GM18502 (cell line): ENCODE data around the gene DNTTIP2.
"Not testable (repeated sequence)": the region's sequence is repeated elsewhere in the genome, so short reads cannot be mapped to it uniquely, and the experiment has no call there.

ENCODE experiments used
- ATAC-seq: cut with Tn5 transposase; IDR thresholded peaks from one replicate; pipeline ENCODE4 v1.9.1; 2021; ENCODE audit warnings: mild to moderate bottlenecking; ENCODE audit not compliant: unreplicated experiment, poor library complexity

The DNTTIP2 gene

DNA sequence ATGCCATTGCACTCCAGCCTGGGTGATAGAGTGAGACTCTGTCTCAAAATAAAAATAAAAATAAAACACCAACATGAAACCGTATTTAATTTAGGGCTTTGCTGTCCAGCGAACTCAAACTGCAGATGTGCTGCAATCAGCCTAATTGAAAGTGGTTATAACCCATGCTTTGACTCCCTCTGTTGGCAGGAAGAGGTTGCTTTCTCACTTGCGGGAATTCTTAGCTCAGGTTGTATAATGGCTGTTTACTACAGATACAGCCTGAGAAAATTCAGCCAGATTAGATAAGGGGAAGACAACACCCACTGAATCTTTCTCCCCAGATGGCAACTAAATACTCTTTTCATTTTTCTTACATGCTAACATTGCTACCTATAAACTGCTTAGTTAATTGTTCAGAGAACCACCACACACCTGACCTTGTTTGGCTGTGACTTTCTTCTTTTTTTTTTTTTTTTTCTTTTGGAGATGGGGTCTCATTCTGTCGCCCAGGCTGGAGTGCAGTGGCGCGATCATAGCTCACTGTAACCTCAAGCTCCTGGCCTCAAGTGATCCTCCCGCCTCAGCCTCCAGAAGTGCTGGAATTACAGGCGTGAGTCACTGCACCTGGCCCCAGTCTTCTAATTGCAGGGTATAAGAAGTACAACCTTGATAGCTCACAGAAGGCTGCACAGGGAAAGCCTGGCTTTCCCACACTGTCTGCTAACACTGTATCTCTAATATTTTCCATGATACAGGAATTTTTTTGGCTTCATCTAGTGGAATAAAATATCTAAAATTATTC is 34.6 kb downstream of the DNTTIP2 start:
- ATAC-seq: no peak

DNA sequence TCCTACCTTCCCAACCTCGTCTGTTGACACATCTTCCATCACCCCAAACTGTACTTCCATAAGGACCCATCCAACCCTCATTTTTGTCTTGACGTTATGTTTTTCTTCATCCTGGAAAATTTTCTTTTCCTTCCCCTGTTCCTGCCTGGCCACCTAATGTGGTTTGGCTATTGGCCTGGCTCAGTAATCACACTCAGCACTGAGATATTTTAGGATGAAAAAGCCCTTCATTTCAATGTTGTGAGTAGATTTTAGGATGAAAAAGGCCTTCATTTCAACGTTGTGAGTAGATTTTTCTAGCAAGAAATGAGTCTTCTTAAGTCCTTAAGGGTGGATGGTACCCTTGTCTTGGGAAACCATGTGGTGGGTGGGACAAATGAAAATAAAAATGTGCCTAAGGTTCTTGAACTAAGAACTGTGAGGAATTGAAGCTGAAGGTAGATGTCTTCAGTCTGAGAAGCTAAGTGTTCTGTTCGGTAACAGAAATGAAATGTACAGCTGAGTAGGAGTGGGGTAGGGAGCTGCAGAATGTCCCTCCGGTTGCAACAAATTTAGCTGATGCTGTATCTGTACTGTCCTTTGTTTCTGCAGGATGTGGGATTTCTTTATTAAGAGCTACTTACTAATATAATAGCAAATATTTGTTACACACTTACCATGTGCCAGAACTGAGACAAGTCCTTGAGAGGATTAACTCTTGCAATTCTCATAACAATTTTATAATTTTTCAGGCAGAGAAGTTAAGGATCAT is 36.1 kb downstream of the DNTTIP2 start:
- no peak for ATAC-seq

- ATAC-seq: no peak
These were observed 37.2 kb downstream of the DNTTIP2 start for GRCh38 chr1:93841771-93842170.

DNA sequence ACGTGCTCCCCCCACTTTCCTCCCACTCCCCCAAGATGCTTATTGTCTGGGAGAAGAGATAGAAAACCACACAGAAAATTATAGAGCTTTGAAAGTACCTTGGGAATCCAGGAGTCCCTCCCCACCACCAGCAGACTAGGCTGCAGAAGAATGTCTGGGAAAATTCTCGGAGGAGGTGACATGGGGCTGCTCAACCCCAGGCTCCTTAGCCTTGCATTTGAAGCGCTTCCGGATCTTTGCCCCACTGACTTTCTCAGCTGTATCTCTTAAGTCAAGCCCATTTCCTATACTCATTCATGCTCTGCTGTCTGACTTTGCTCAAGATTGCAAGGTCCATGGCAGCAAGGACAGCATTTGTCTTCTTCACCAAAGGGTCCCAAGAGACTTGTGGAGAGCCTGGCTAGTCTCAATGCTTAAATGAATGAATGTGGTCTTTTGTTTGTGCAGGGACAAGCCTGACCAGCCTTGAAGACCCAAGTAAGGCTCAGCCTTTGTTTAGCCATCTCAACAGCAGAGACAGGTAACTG is 38.0 kb downstream of the DNTTIP2 start:
- no peak for ATAC-seq

DNA sequence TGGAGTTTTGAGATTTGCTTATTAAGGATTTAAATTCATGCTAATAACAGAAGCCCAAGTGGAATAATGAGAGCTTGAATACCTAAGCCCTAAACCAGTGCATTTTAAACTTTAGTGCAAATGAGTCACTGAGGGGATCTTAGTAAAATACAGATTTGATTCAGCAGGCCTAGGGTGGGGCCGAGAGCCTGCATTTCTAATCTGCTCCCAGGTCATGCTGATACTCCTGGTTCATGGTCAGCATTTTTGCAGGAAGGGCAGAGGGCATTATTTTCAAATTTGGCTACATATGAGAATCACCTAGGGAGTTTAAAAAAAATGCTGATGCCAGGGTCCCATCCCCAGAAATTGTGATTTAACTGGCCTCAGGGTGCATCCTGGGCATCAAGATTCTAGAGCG is 39.3 kb downstream of the DNTTIP2 start:
- ATAC-seq: no peak

GRCh38 chr1:93839307-93839706 is 39.7 kb downstream of the DNTTIP2 start:
- no peak for ATAC-seq

GRCh38 chr1:93837961-93838360 is 41.0 kb downstream of the DNTTIP2 start:
- ATAC-seq: no peak

GRCh38 chr1:93833293-93833692 is 45.7 kb downstream of the DNTTIP2 start:
- ATAC-seq: not testable (repeated sequence)

DNA sequence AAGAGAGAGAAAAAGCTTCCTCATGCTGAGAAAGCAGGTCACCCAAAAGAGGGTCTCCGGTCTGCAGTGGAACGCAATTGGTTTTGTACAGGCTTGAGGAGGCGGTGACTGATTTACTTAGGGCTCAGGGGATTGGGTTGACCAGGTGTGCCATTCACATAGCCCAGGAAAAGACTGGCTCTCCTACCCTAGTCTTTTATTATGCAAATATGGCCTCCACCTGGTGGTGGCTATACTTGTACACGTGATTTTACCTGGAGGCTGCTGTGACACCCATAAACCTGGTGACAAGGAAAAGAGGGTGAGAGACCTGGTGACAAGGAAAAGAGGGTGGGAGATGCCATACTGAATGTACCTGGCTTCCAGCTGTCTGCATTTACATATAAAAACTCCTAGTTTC is 49.9 kb downstream of the DNTTIP2 start:
- ATAC-seq: no peak

DNA sequence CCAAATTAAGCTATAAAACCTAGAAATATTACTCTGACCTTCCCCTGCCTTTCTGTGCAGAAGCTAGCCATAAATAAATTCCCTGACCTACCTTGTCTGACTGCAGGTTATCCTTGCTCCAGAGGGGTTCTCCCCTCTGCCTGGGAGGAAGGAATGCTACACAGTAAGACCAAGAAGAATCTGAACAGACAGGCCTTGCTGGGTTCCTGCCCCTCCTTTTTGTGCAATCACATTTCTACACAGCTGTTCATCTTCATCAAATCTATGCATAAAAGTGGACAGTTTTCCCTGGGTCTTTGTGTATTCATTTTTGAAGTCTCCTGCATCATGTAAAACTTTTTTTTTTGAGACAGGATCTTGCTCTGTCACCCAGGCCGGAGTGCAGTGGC is 50.6 kb downstream of the DNTTIP2 start:
- no peak for ATAC-seq

DNA sequence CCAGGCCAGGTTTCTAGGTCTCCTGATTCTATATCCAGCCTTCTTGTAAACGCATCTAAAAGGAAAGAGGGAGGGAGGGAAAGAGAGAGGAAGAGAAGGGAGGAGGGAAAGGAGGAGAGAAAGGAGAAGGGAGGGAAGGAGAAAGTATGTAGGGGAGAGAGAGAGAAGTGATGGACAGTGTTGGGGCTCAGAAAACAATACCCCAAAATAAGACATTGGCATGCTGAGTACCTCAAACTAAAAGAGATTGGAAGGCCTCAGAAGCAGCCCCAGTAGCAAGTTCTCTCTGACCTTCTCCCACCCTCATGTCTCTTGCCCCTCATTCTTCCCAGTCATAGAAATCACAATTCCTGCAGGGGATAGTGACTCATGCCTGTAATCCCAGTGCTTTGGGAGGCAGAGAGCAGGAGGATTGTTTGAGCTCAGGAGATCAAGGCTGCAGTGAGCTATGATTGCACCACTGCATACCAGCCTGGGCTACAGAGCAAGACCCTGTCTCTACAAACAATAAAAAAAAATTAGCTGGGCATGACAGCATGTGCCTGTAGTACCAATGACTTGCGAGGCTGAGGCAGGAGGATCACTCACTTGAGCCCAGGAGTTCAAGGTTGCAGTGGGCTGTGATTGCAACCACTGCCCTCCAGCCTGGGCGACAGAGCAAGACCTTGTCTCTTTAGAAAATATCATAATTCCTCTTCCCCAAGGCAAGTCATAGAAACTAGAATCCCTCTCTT is 51.2 kb downstream of the DNTTIP2 start:
- ATAC-seq: no peak

- ATAC-seq: no peak
These were observed 51.9 kb downstream of the DNTTIP2 start for GRCh38 chr1:93827128-93827527.

DNA sequence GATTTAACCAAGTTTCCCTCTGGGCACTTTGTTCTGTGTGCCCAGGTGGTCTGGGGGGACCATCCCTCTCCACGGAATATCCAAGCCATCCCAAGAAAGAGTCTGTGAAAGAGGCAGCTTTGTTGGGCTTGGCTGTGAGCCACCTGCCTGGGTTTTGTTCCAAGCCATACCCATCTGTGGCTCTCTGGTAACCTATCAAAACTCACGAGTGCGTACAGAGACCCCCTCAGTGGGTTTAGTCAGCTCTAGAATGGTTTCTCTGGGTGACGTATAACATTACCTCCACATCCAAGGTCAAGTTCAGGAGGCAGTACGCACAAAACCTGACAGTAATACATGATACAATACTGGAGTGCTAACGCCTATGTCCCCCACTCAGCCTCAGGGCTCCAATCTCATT is 54.2 kb downstream of the DNTTIP2 start:
- no peak for ATAC-seq

DNA sequence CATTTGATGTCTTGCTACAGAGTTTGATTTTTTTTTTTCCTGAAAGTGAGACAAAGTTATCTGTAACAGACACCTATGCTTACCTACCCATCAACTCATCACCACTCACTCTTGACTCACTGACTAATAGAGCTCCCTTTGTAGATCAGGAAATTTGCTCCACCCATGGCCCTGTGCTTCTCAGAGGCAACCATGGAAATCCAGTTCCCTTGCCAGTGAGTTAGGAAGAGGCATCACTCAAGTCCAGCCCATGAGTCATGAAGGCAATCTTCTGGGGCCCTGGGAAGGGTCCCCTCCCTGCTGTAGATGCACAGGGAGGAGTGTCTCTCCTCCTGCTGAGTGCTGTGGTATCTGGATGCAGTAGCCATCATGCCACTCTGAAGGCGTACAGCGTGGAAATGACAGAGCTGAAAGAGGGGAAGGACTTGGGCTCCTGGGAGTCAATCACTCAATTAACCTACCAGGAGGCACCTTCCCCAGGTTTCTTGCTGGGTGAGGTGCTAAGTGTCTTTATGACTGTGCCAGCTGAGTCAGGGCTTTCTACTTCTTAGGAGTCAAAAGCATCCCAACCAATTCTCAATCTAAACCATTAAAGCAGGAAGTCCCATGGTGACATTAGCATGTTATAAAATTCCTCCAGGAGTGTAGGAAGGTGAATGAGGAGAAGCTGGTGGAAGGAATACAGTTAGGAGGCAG is 56.1 kb downstream of the DNTTIP2 start:
- no peak for ATAC-seq

GRCh38 chr1:93821423-93822144 is 57.4 kb downstream of the DNTTIP2 start:
- no peak for ATAC-seq

DNA sequence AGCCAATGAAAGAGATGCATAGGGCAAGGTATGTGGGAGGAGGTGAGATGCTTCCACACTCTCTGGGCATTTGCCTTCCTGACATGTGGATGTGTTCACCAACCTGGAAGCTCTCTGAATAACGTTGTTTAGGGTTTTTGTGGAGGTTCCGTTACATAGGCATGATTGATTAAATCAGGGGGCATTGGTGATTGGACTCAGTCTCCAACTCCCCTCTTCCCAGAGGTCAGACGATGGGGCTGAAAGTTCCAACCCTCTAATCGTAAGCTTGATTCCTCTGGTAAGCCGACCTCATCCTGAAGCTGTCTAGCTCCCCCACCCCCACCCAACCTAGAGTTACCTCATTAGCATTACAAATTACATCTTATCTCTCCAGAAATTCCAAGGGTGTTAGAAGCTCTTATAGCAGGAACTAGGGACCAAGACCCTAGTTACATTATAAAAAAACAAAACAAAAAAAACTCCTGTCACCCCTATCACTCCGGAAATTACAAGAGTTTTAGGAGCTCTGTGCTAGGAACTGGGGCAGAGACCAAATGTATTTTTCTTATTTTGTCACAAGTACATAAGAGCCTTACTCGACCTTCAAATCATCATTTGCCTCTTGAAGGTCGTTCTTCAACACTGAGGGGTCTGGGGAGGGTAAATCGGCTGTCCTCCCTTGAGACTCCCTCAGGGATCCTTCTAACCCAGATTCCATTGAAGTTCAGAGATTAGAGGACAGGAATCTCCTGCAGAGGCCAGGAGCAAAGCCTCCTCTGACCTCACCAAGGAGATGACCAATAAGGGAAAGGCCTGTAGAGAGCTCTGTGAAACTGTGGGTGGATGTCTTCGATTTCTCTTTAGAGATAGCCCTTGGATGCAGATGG is 58.2 kb downstream of the DNTTIP2 start:
- no peak for ATAC-seq

GRCh38 chr1:93818570-93818959 is 60.4 kb downstream of the DNTTIP2 start:
- peak; percentile 7 for ATAC-seq

DNA sequence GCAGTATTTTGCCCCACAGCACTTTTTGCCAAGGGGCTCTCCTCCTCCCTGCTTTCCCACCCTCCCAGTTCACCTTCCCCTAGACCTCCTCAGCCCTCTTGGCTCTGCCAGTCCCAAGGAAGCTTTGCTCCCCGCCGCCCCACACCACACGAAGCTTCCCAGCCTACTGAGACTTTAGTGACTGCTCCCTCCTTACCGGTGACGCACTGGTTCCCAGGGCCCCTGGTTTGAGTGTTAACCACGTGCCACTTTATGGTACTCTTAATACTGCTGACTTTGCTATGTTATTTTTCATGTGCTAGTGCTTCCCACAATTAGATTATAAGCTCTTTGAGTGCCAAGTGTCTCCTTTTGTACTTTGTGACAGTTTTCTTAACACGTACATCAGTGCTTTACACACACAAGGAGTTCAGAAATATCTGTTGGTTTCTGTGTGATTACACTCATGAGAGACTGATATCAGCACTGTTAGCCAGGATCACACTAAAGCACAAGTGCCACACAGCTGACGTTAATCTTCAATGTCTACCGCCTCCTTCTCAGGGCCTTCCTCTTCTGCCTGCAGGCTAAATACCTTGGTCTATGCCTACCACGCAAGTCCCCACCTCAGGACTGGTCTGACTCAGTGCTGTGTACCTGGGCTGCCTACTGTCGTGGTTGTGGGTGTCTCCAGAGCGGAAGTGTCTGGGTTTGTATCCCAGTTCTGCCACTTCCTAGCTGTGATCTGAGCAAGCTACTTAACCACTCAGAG is 61.0 kb downstream of the DNTTIP2 start:
- peak; percentile 63 for ATAC-seq
